HepG2 (cell line): ENCODE measurements around the gene RSL1D1. TPM values are rescaled to one million over a fixed set of nuclear protein-coding genes. Genes with fewer than 3 reads are reported as not detected.

ENCODE experiments used
- ATAC-seq: fragments of 200-7000 bp; cut with Tn5 transposase; 3 replicates; pipeline ENCODE4 v1.9.1; 2020; ENCODE audit warnings: mild to moderate bottlenecking, moderate library complexity
- BruUV-seq: library from RNA; stranded (reverse); fragments of 400-500 nt; replicated peaks from 2 replicates; lab custom pipeline; 2021; lab: Mats Ljungman, UMichigan
- CTCF ChIA-PET: fragments of 300-600 bp; formaldehyde crosslinking; extraction: SDS; loops from one replicate; lab custom pipeline; 2021; ENCODE audit warnings: low total read pairs, inconsistent platforms, low intra/inter-chr PET ratio; lab: Yijun Ruan, JAX
- POLR2A ChIA-PET: fragments of 350-600 bp; sonication (Branson Sonifier 250); formaldehyde crosslinking; loops from one replicate; lab custom pipeline; 2020; ENCODE audit warnings: antibody characterized with exemption, inconsistent platforms; lab: Yijun Ruan, JAX
- DNase-seq: peaks from one replicate; pipeline ENCODE4 v3.0.0-alpha.2; 2015; ENCODE audit warnings: low spot score
- FAIRE-seq: peaks from 3 replicates; lab custom pipeline; 2011; peaks lifted over from hg19 to GRCh38; lab: Jason Lieb, UNC
- H2AFZ ChIP-seq: one replicate; pipeline ENCODE4 v1.6.1; 2011; ENCODE audit warnings: low read length, inconsistent platforms
- H3K27ac ChIP-seq: fragments of 300-600 bp; 3 replicates; pipeline ENCODE4 v1.8.0; 2011; ENCODE audit warnings: mixed run types, mild to moderate bottlenecking, mixed read lengths, low read length, inconsistent platforms; ENCODE audit not compliant: insufficient read depth; ENCODE audit errors: extremely low read length
- H3K27me3 ChIP-seq, 2 experiments: fragments of 200-600 bp in 1 of 2; 2 replicates in 1 of 2; 3 replicates in 1 of 2; pipeline versions ENCODE4 v1.6.0 to v1.8.0; 2011; ENCODE audit warnings: low read length in 2 of 2, mild to moderate bottlenecking in 2 of 2, moderate library complexity in 2 of 2, inconsistent platforms in 1 of 2; ENCODE audit not compliant: insufficient read depth in 2 of 2, control insufficient read depth in 1 of 2
- H3K36me3 ChIP-seq, 2 experiments: fragments of 200-600 bp in 1 of 2; replicated peaks in 1 of 2; 2 replicates in 1 of 2; 3 replicates in 1 of 2; pipeline versions ENCODE4 v1.5.1 to v1.8.0; 2011; ENCODE audit warnings: low read length in 2 of 2, inconsistent platforms in 1 of 2; ENCODE audit not compliant: insufficient read depth in 2 of 2, control insufficient read depth in 1 of 2
- H3K4me1 ChIP-seq: 2 replicates; pipeline ENCODE4 v1.5.1; 2012; ENCODE audit warnings: low read length, inconsistent platforms; ENCODE audit not compliant: insufficient read depth
- H3K4me2 ChIP-seq: 2 replicates; pipeline ENCODE4 v1.6.0; 2011; ENCODE audit warnings: low read depth, low read length, inconsistent platforms
- H3K4me3 ChIP-seq, 3 experiments: fragments of 200-600 bp in 1 of 3; sonication (generic), shearing (Covaris generic) in 1 of 3; replicated peaks in 1 of 3; 2 replicates each; pipeline ENCODE4 v1.5.1; 2011 to 2016; ENCODE audit warnings: low read length in 3 of 3, inconsistent platforms in 2 of 3, low read depth in 2 of 3, mild to moderate bottlenecking in 2 of 3, control low read depth in 1 of 3, mixed read lengths in 1 of 3; ENCODE audit not compliant: insufficient read depth in 1 of 3
- H3K79me2 ChIP-seq: one replicate; pipeline ENCODE4 v1.6.1; 2011; ENCODE audit warnings: low read length, inconsistent platforms; ENCODE audit not compliant: insufficient read depth
- H3K9ac ChIP-seq: 2 replicates; pipeline ENCODE4 v1.6.0; 2011; ENCODE audit warnings: mild to moderate bottlenecking, low read depth, low read length, inconsistent platforms; ENCODE audit not compliant: insufficient read depth
- H3K9me3 ChIP-seq: 2 replicates; pipeline ENCODE4 v1.5.1; 2012; ENCODE audit warnings: mild to moderate bottlenecking, low read length
- H4K20me1 ChIP-seq: 2 replicates; pipeline ENCODE4 v1.6.0; 2011; ENCODE audit warnings: inconsistent platforms, mild to moderate bottlenecking, low read length, moderate library complexity; ENCODE audit not compliant: insufficient read depth
- BRF2 ChIP-seq: sonication (generic); formaldehyde crosslinking; IDR thresholded peaks from 2 replicates; pipeline ENCODE4 v1.8.1; 2022; ENCODE audit warnings: mild to moderate bottlenecking, missing genetic modification reagents
- CENPT ChIP-seq: sonication (generic); formaldehyde crosslinking; IDR thresholded peaks from 2 replicates; pipeline ENCODE4 v1.8.0; 2022; ENCODE audit warnings: low read depth, mild to moderate bottlenecking, moderate library complexity, missing genetic modification reagents
- KIAA2018 ChIP-seq: sonication (generic); formaldehyde crosslinking; IDR thresholded peaks from 2 replicates; pipeline ENCODE4 v1.5.0; 2020; ENCODE audit warnings: mild to moderate bottlenecking, missing genetic modification reagents, borderline replicate concordance
- MXI1 ChIP-seq: IDR thresholded peaks from 3 replicates; pipeline ENCODE4 v1.6.1; 2012; ENCODE audit warnings: low read depth, low read length, inconsistent platforms, borderline replicate concordance
- ZBTB26 ChIP-seq: IDR thresholded peaks from 2 replicates; pipeline ENCODE4 v1.6.1; 2016; ENCODE audit warnings: missing compliant biosample characterization, missing genetic modification reagents, borderline replicate concordance
- WGBS: methylation state at CpG from one replicate; pipeline ENCODE4 v1.1.6; 2017; ENCODE audit warnings: low lambda C conversion rate; 5-methylcytosine and 5-hydroxymethylcytosine counted together
- in situ Hi-C: cut with HindIII; loops from 2 replicates; pipeline ENCODE4 v1.10.0; 2017; ENCODE audit warnings: low pct_unique_long_range_greater_than_20kb; ENCODE audit not compliant: extremely low pct_ligation_motif_present
- intact Hi-C: fragments of 100-400 bp; cut with micrococcal nuclease; formaldehyde crosslinking; loops from one replicate; pipeline ENCODE4 v1.10.0; 2022; ENCODE audit not compliant: unreplicated experiment
- polyA plus RNA-seq, 8 experiments: library from polyadenylated mRNA; depleted of rRNA in 3 of 8; stranded (reverse) in 7 of 8; unstranded in 1 of 8; fragments of >200 nt; fragmentation: Illumina TruSeq in 4 of 8; extraction: Trizol in 4 of 8; gene quantifications; 2 replicates each; pipeline versions ENCODE4 v1.2.1 to v1.2.3, GENCODE V29; 2011 to 2016; ENCODE audit warnings: low read depth in 4 of 8, missing spikeins in 1 of 8, mixed read lengths in 1 of 8; ENCODE audit not compliant: insufficient read depth in 1 of 8
- total RNA-seq, 5 experiments: library from RNA; depleted of rRNA; stranded (reverse); fragments of >200 nt; fragmentation: Illumina TruSeq; extraction: Trizol; gene quantifications; 2 replicates each; pipeline ENCODE4 v1.2.3, GENCODE V29; 2016; ENCODE audit warnings: low read depth in 1 of 5

The RSL1D1 gene
- total and polyA plus RNA-seq, 2 of the 13 experiments (the other 11 are each of a cell fraction or from before 2014, with no cell fraction given), result 187 to 343 TPM

GRCh38 chr16:11794447-11794846 is 56.9 kb downstream of the RSL1D1 start:
- no peak overlapping the region for H3K9ac ChIP-seq
- peaks cover 91% of the 10 kb centered on the region for H3K79me2 ChIP-seq
- H3K4me2 ChIP-seq, result 0 out of 2 replicates have a peak overlapping the region, but pooled peaks have one; percentile 94
- DNase-seq, result no peak
- no peak overlapping the region for H3K4me3 ChIP-seq
- intact Hi-C loops (loop anchor here (1.0 to 10.0 kb wide), 2 partner anchors 8 to 210 kb away; partner anchors contain the start of gene LITAF), in situ Hi-C loops (no loop called here)
- FAIRE-seq, result no peak
- peaks cover 0 to 8% of the 10 kb centered on the region in 2 experiments; a peak in 2 of 5 replicates for H3K36me3 ChIP-seq
- H3K27ac ChIP-seq, result peak overlapping the region; percentile 52
- H3K27me3 ChIP-seq, result no peaks in the 10 kb centered on the region; a peak in 1 of 5 replicates
- no peak overlapping the region for H2AFZ ChIP-seq
- H4K20me1 ChIP-seq, result peaks cover 53% of the 10 kb centered on the region
- ChIA-PET POLR2A (interaction anchor here (1.3 to 5.9 kb wide), 3 partner anchors 46 to 52 kb away, joined by 3 to 207 read pairs (median 85); partner anchors contain the start of gene TXNDC11), CTCF (no interaction called here)
- H3K4me1 ChIP-seq, result peaks cover 78% of the 10 kb centered on the region
- H3K9me3 ChIP-seq, result no peaks in the 10 kb centered on the region
- BruUV-seq, result no TSS peak
- no peak for ATAC-seq
- 63% methylated on average over 2 of the region's 2 CpGs for WGBS
- TF ChIP-seq ZBTB26 (CRISPR knock-in tag) (no peak), BRF2 (CRISPR knock-in tag) (no peak), CENPT (no peak), MXI1 (no peak), KIAA2018 (CRISPR knock-in tag) (no peak)
